ENCODE measurements around the gene AHNAK.
A peak's percentile ranks its signal among the peaks of the same experiment; 100 is the strongest.
"Not testable (repeated sequence)": the region's sequence is repeated elsewhere in the genome, so short reads cannot be mapped to it uniquely, and the experiment has no call there.

The AHNAK gene

DNA sequence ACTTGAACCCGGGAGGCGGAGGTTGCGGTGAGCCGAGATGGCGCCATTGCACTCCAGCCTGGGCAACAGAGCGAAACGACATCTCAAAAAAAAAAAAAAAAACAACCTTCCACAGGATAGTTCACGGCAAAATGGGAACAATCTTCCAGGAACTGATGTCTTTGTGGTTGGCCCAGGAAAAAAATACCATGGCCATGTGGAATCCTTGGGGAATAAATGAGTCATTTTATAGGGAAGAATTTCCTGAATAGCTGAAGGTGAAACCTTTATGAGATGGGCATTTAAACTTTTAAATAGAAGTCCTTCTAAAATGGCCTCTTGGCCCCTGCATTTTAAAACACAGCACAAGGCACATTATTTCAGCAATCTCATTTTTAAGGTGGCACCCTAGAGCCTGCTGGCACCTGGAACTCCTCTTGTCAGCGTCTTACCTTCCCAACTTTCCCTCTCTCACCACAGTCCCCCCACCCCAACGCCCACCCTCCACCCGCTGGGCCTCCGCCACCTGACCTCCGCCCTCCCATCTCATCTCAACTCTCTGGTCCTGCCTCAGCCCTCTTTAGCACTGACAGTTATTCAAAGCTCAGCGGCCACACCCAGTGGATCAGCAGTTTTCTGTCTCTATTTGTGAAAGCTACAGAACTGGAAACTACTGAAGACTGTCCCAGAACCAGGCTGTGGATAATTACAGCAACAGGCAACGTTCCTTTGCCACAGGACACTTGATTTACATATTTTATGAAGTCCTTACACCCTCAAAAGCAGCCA, 84.7 kb downstream of the AHNAK start:
- no peak for DNase-seq (ENCODE audit: low read depth in 4 of 4, low spot score in 1 of 4)

DNA sequence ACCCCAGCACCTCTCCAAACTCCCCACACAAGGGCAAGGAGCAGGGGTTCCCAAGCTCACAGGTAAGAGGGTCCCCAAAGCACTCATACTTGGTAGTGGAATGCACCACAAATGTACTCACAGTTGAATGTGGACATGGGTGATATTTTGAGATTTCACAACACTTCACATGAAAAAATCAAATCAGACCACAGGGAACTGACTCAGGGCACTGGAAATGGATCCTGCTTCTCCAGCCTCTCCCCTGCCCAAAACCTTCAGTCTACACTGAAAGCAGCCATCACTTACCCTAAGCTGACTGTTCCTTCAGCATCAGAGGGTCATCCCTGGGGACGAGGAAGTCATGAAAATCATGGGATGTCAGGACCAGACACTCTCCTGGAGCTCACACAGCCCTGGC, 87.5 kb downstream of the AHNAK start:
- DNase-seq (ENCODE audit: low read depth in 4 of 4, low spot score in 1 of 4), result no peak

DNA sequence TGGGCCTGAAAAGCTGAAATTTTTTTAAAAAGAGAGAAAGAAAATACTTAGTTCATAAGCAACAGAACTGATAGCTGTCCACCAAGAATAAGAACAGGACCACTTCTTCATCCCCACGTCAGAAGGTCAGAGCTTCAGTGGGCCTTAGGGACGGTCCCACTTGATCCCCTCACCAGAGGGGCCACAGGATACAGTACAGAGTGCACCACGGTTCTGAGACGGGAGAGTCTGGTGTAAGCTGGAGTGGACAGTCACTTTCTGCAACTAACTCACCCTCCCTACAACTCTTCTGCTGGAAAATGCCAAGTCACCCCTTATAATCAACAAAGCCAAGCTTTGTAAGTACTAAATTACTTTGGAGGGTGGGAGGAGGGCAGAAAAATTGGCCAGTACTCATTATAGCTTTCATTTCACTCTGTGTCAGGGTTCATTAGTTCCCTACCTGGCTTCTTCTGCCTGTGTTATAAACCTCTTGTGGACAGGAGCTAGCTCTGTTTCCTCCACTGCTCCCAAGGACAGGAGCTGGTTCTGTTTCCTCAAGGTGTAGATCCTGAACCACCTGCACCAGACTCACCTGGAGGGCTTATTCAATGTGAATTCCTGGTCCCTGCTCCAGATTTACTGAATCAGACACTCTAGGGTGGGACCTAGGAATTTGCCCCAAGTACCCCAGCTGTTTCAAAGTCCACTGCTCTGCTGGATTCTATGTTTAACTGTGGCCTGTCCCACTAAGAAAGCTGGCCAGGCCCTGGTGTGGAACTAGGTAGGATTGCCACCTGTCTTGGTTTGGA, 88.2 kb downstream of the AHNAK start:
- DNase-seq (ENCODE audit: low read depth in 4 of 4, low spot score in 1 of 4), result no peak

DNA sequence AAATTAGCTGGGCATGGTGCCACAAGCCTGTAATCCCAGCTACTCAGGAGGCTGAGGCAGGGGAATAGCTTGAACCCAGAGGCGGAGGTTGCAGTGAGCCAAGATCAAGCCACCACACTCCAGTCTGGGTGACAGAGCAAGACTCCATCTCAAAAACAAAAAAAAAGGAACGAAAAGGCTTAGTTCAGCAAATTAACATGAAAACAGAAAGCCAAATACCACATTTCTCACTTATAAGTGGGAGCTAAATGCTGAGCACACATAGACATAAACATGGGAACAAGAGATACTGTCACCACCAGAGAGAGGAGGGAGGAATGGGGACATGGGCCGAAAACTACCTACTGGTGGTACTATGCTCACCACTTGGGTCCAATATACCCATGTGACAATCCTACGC, 89.1 kb downstream of the AHNAK start:
- DNase-seq (ENCODE audit: low read depth in 4 of 4, low spot score in 1 of 4), result no peak

DNA sequence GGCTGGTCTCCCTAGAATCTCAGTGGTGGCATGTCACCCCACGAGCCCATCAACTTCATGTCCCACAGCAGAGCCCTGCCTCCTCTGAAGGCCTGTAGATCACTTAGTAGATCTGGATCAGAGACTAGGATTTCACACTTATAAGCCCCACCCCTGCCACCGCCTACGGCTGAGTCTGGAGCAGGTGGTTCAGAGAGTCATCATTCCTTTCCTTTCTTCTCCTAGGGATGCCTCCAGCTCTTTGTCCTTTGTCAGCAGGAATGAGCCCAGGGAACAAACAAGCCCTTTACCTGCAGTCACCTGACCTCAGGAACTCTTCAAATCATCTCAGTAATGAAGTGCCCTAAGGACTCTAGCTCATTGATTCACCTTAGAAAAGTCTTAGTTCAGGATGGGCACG, 90.0 kb downstream of the AHNAK start:
- DNase-seq (ENCODE audit: low read depth in 4 of 4, low spot score in 1 of 4), result no peak

DNA sequence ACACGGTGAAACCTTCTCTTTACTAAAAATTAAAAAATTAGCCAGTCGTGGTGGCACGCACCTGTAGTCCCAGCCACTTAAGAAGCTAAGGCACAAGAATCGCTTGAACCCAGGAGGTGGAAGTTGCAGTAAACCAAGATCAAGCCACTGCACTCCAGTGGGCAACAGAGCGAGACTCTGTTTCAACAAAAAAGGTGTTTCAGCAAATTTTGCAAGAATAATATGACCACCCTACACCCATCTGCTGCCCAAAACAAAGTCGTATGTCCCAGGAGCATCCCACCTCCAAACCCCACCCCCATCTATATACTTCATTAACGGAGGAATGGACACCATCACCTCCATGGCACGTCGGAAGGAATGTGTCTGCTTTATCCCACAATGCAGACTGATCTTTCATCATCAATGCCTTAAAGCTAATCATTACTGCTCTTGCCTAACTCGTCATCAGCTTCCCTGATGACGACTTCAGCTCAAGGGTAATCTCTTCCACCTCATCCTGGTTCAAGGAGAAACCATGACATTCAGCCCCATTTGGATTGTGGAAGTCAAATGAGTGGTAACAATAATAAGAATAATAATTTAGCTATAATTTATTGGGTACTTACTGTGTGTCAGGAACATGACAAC, 93.7 kb downstream of the AHNAK start:
- no peak for DNase-seq (ENCODE audit: low read depth in 4 of 4, low spot score in 1 of 4)

DNA sequence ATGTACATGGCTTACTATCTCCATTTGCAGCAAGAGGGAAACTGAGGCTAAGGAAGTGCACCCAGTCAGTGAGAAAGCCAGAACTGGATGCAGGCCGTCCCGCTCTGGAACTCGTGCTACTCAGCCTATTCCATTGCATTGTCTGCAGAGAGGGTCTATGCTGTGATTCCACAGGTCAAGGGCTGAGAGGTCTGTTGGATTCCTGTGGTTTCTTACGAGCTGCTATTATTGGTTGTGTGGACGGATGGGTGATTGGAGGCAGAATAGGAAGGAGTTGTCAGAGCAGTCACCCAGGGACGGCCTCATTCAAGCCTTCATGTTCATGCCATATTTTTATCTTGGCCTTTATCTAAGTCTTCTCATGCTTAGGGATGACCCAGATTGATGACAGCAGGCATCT, 94.3 kb downstream of the AHNAK start:
- DNase-seq (ENCODE audit: low read depth in 4 of 4, low spot score in 1 of 4), result no peak

DNA sequence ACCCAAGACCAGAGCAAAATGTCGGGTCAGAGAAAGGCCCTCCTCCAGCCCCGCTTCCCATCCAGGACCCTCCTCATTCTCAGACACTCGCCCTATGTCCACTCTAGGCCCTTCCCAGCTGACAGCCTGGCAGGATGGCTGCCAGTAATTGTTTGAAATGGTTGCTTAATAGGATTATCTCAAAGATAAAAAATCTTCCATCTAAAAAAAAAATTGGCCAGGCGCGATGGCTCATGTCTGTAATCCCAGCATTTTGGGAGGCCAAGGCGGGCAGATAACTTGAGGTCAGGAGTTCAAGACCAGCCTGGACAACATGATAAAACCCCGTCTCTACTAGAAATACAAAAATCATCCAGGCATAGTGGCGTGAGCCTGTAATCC, 95.4 kb downstream of the AHNAK start:
- DNase-seq (ENCODE audit: low read depth in 4 of 4, low spot score in 1 of 4), result no peak

DNA sequence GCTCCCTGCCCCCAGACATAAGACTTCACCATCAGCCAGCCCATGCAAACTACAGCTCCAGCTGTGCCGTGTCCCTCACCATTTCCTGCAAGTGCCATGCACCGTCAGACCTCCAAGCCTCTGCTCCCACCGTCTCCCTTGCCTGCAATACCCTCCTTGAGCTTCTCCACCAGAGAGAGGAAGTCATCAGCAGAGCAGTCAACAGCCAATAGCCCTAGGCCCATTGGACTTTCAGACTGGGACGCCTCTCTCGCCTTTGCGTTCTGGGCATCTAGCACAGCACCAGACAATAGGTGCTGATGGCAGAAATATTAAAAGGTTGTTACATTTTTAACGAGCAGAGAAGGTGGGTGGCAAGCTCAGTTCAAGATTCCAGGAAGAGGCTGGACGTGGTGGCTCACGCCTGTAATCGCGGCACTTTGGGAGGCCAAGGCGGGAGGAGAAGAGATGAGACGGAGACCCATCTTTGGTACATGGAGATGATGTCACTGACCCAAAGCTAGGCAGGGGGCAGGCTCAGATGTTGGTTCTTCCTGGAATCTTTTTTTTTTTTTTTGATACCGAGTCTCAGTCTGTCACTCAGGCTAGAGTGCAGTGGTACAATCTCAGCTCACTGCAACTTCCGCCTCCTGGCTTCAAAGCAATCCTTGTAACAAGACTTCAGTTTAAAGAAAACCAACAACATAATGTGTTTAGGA, 95.9 kb downstream of the AHNAK start:
- no peak for DNase-seq (ENCODE audit: low read depth in 4 of 4, low spot score in 1 of 4)

DNA sequence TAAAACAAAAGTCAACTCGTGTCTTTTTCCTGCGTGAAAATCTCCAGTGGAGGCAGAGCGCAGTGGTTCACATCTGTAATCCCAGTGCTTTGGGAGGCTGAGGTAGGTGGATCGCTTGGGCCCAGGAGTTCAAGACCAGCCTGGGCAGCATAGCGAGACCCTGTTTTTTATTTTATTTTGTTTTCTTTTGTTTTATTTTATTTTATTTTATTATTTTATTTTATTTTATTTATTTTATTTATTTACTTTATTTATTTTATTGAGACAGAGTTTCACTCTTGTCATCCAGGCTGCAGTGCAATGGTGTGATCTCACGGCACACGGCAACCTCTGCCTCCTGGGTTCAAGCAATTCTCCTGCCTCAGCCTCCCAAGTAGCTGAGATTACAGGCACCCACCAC, 96.7 kb downstream of the AHNAK start:
- not testable (repeated sequence) for DNase-seq (ENCODE audit: low read depth in 4 of 4, low spot score in 1 of 4)

DNA sequence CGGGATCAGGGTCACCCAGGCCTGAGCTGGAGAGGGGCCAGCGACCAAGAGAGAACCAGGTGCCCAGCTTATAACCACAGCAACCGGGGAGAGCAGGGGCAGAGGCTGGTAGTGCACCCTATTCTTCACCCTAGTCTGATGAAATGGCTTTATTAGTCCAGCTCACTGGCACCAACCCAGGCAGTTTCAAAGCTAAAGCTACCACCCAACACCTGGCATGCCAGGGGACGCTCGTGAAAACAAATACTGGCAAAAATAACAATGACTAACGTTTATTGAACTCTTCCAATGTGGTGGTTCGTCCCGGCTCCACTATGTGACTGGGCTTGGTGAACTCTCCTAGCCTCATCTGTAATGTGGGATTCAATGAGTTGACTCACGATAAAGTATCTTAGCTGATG, 97.2 kb downstream of the AHNAK start:
- no peak for DNase-seq (ENCODE audit: low read depth in 4 of 4, low spot score in 1 of 4)

DNA sequence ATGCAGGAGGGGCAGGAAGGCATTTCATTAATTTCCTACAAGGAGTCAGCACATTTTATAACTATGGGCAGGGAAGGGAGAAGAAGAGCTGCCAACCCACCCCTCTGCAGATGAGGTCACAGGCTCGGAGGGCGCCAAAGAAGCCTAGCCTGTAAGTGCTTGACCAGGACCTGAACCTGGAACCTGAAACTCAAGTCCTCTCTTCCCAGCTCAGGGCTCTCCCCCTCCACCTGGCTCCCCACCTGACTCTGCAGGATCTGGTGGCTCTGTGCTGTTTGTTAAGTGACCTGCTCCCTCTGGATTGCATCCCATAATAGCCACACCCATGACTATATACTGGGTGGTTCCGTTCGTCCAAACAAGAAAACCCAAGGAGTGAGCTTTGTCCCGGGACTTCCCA, 100.5 kb downstream of the AHNAK start:
- DNase-seq (ENCODE audit: low read depth in 4 of 4, low spot score in 1 of 4), result no peak

DNA sequence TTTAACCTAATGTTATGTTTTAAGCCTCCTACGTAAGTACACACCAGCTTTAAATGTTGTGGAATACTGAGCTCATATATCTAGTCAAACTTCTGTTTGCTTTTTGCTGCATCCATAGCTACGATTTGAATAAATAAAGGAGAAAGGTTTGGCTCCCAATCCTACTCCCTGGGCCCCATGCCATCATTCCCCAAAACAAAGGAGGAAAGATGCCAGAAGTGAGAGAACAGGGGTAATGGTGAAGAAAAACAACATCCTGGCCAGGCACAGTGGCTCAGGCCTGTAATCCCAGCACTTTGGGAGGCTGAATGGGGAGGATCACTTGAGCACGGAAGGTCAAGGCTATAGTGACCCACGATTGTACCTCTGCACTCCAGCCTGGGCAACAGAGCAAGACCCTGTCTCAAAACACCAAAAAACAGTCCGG, 101.3 kb downstream of the AHNAK start:
- no peak for DNase-seq (ENCODE audit: low read depth in 4 of 4, low spot score in 1 of 4)

DNA sequence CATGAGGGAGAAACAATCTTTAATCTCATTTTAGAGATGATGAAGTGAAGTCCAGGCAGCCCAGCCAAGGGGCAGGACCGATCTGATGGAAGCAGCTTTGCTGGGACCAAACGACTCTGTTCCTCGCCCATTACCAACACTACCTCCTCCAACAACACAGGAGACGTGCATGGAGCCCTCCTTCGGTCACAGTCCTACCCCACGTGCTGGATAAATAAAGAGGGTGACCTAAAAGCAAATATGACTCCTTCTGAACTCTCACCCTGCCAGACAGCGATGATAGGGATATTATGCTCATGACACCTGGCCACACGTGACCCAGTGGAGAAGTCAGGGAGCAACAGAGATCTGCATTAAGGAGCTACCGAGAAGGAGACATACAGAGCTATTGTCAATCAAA, 101.8 kb downstream of the AHNAK start:
- no peak for DNase-seq (ENCODE audit: low read depth in 4 of 4, low spot score in 1 of 4)

DNA sequence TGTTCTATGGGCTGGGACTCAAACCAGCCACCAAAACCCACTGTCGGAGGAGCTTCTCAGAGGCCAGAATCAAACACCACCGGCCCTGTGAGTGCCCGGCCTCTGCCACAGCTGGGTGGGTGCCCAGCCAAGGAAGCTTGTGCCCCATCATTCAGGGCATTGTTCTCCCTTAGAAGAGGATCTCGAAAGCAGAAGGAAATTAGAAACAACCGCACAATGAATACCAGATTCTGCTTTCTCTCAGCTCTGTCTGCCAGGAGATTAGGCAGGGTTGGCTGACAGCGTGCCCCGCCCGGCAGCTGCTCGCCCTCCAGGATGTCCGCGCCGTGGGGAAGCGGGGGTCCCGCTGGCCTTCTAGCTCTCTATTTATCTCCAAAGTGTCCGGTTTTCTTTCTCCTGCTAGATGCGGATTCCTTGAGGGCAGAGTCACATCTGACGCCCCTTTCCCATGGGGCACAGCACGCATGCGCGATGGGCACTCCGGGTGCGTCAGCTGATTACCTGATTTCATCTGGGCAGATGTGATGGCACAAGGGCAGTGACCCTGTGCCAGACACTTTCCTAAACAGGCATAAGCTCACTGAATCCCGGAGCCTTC, 102.3 kb downstream of the AHNAK start:
- DNase-seq (ENCODE audit: low read depth in 4 of 4, low spot score in 1 of 4), result peak in 2 of 4 experiments; percentile 10 to 34

DNA sequence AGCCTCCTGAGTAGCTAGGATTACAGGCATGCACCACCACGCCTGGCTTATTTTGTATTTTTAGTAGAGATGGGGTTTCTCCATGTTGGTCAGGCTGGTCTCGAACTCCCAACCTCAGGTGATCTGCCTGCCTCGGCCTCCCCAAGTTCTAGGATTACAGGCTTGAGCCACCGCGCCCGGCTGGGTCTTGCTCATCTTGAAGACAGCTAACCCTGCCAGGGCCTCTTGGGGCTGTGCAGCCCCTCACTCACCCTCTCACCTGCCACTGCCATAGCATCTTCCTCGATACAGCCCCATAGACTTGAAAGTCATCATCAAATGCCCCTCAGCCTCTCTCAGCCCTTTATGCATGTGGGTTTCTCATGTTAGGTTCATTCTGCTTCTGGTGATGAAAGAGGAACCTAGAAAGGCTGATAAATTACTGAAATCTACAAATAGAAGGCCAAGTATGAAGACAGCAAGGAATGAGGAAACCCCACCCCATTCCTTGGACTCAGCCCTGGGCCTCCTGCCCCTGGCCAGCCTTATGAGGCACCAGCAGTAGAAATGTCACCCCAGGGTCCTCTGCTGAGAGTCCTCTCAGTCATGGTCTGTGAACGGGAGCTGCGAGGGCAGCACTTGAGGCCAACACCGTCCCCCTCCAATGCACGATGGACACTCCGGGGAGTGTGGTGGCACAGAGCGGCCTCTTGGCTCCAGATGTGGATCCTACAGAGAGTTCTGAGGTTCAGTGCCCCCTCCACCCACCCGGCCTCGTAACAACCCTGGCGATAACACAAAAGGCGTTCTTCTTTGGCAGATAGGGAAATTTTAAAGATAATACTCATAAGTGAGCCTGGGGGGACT, 103.0 kb downstream of the AHNAK start:
- no peak for DNase-seq (ENCODE audit: low read depth in 4 of 4, low spot score in 1 of 4)

DNA sequence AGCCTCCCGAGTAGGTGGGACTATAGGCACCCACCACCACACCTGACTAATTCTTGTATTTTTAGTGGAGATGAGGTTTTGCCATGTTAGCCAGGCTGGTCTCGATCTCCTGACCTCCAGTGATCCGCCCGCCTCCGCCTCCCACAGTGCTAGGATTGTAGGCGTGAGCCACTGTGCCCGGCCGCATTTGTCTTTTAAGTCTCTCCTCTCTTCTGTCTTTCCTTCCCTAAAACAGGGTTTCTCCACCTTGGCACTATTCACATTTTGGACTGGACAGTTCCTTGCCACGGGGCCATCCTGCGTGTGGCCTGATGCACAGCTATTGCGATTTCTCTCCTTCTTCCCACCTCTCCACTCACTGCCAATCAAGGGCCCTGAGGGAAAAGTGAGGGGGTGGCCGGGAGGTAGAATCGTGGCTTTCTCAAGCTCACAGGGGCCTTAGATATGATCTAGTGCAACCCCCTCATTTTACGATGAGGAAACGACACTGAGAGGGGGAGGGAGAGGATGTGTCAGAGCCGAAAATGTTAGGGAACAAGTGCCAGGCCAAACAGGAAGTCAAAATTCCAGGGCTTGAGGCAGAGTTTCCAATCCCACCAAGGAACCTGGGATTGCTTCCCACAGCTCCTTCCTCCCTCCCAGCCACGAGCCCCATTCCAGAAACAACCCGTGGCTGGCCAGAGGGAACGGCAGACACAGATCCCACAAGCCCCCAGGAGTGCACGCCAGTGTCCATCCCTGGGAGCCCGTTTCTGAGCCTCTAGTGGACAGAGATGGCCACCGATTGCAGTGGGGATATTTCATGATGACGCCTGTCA, 106.6 kb downstream of the AHNAK start:
- no peak for DNase-seq (ENCODE audit: low read depth in 4 of 4, low spot score in 1 of 4)

DNA sequence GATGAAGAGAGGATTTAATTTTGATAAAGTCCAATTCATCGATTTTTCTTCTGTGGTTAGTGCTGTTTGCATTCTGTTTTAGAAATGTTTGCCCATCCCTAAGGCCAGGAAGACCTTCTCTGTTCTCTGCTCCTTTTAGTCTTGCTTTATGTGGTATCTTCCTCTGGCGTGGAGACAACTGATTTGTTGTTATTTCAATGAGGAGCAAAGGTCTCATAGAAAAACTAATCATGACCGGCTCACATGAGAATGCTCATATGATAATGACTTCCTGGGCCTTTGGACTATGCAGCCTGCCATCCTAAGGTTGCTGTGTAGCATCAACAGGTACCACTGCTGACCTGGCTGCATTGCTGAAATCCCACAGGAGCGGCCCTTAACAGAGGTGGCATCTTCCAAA, 108.0 kb downstream of the AHNAK start:
- no peak for DNase-seq (ENCODE audit: low read depth in 4 of 4, low spot score in 1 of 4)

DNA sequence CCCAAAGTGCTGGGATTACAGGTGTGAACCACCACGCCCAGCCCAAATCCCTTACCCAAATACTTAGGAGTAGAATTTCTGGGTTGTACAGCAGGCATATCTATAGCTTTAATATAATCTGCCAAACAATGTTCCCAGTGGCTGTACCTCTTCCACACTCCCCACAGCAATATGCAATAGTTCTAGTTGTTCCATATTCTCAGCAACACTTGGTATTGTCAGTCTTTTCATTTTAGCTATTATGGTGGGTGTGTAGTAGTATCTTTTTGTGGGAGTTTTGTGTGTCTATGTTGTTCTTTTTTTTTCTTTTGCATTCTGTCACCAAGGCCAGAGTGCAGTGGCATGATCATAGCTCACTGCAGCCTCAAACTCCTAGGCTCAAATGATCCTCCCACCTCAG, 109.0 kb downstream of the AHNAK start:
- no peak for DNase-seq (ENCODE audit: low read depth in 4 of 4, low spot score in 1 of 4)

All from stimulated activated CD4-positive, alpha-beta T cell treated with anti-CD3 and anti-CD28 coated beads, Interleukin-1b, Interleukin-23, amount 100 ng/mL, for 24 hours (primary cell).